GM19035 (cell line): ENCODE measurements around the gene ELANE.
"Not testable (repeated sequence)": the region's sequence is repeated elsewhere in the genome, so short reads cannot be mapped to it uniquely, and the experiment has no call there.

Experiments used
- ATAC-seq: cut with Tn5 transposase; IDR thresholded peaks from one replicate; pipeline ENCODE4 v1.9.1; 2021; ENCODE audit not compliant: unreplicated experiment

The ELANE gene

DNA sequence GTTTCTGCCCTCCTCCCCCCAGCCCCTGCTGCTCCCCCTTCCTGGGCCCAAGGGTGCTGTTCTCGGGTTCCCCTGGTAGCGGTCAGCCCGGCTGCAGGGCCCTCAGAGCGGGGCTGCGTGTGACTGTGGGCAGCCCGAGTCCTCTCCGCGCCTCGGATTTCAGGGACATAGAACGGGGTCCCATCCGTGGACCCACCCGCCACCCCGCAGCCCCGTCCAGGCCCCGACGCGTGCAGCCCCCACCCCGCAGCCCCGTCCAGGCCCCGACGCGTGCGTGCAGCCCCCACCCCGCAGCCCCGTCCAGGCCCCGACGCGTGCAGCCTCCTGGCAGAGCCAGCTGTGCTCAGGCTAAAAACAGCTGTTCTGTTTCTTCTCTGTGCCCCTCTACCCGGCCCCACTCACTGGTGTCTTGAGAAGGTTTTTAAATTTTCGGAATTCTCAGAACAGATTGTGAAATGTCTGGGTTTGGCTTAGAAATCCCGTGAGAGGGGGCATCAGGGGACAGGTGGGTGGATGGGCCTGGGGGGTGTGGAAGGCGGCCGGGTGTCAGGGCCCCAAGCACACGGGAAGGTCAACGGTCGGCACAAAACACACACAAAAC, 16.8 kb upstream of the ELANE start:
- no peak for ATAC-seq

DNA sequence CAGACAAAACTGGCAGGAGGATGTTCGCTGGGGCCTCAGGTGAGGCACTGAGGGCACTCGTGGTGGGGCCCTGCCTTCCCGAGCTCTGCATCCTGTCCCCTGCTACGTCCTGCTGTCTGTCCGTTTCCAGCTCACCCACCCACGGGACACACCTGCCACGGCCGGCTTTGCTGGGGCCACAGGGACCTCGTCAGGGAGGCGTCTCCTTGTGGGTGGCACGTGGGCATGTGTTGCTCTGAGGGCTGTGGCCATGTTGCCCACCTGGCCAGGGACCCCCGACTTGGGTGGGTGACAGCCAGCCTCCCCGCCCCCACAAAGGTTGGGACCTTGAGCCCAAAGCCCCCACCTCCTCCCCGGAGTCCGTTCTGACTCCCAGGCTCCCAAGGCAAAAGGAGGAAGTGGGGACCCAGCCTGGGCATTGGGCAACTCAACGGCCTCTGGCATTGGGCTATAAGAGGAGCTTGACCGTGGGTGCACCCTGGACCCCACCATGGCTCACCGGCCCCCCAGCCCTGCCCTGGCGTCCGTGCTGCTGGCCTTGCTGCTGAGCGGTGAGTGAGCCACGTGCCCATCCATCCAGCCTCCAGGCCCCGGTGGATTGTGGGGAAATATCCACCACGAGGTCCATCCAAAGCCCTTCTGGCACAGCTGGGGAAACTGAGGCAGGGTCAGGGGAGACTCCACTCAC, 11.4 kb upstream of the ELANE start, which contains the start of gene PRTN3:
Gene PRTN3 (plus strand): TSS at position 481 of the 688 bp plus-strand sequence. CDS start 10 bp downstream, at position 491.
- ATAC-seq = no peak

DNA sequence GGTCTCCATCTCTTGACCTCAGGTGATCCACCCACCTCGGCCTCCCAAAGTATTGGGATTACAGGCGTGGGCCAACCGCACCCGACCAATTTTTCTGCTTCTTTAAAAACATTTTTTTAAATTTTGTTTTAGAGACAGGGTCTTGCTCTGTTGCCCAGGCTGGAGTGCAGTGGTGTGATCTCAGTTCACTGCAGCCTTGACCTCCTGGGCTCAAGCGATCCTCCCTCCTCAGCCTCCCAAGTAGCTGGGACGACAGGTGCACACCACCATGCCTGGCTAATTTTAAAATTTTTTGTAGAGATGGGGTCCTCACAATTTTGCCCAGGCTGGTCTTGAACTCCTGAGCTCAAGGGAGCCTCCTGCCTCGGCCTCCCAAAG, 9.3 kb upstream of the ELANE start:
- ATAC-seq = not testable (repeated sequence)

DNA sequence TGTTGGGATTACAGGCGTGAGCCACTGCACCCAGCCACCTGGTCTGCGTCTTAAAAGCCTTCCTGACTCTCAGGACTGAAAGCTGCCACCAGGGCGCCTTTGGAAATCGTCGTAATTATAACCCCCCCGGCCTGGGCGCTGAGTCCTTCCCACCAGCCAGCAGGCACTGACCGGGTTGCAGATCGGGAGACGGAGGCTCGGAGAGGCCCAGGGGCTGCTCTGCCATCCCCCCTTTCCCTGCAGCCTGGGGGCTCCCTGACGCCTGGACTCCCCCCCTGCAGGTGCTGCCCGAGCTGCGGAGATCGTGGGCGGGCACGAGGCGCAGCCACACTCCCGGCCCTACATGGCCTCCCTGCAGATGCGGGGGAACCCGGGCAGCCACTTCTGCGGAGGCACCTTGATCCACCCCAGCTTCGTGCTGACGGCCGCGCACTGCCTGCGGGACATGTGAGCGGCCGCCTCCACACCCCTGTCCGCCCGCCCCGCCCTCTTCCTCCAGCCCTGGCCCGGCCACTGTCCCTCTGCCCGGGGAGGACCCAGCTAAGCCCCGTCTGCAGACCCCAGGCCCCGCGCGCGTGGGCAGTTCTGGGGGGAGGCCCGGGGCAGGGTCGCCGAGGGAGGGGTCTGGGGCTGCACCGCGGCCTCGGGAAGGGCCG, 8.8 kb upstream of the ELANE start:
- ATAC-seq = no peak

DNA sequence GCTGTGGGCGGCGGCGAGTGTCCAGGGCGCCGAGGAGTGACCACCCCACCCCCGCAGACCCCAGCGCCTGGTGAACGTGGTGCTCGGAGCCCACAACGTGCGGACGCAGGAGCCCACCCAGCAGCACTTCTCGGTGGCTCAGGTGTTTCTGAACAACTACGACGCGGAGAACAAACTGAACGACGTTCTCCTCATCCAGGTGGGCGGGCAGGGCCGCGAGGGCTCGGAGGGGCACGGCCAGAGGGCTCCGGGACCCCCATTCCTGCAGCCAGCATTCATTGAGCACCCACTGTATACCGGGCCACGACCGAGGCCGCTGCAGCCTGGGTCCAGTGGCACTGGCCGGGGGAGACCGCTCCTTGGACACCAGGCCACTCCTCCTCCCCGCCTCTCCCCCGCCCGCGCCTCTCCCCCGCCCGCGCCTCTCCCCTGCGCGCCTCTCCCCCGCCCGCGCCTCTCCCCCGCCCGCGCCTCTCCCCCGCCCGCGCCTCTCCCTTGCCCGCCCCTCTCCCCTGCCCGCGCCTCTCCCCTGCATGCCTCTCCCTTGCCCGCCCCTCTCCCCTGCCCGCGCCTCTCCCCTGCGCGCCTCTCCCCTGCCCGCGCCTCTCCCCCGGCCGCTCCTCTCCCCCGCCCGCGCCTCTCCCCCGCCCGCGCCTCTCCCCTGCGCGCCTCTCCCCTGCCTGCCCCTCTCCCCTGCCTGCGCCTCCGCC, 8.1 kb upstream of the ELANE start:
- ATAC-seq = no peak

DNA sequence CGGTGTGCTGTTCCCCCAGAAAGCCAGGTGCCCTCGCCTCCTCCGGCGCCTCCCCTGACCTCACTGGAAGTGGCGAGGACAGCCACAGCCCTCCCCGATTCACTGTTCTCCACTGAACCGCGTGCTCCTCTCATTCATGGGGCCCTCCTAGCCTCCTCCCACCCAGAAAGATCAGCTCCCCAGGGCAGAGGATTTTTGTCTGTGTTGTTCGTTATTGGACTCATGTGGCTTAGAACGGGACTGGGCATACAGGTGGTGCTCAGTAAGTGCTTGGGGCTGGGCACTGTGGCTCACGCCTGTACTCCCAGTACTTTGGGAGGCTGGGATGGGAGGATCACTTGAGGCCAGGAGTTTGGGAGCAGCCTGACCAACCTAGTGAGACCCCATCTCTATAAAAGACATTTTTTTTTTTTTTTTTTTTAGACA, 7.5 kb upstream of the ELANE start:
- no peak for ATAC-seq

DNA sequence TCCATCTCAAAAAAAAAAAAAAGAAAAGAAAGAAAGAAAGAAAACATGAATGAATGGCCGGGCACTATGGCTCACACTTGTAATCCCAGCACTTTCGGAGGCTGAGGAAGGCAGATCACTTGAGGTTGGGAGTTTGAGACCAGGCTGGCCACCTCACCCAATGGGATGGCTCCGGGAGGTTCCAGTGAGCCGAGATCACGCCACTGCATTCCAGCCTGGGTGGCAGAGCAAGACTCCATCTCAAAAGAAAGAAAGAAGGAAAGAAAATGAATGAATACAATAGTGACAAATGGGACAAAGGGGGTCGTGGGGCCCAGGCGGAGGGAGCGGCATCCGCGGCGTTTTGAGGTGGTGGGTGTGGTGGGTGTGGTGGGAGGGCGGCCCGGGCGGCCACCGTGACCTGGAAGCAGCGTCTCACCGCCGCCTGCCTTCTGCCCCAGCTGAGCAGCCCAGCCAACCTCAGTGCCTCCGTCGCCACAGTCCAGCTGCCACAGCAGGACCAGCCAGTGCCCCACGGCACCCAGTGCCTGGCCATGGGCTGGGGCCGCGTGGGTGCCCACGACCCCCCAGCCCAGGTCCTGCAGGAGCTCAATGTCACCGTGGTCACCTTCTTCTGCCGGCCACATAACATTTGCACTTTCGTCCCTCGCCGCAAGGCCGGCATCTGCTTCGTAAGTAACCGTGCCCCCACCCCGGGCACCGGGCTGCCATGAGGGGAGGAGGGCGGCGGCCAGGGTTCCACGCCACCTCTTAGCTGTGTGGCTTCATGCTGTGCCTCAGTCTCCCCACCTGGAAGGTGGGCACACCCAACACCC, 6.2 kb upstream of the ELANE start:
- ATAC-seq = no peak

DNA sequence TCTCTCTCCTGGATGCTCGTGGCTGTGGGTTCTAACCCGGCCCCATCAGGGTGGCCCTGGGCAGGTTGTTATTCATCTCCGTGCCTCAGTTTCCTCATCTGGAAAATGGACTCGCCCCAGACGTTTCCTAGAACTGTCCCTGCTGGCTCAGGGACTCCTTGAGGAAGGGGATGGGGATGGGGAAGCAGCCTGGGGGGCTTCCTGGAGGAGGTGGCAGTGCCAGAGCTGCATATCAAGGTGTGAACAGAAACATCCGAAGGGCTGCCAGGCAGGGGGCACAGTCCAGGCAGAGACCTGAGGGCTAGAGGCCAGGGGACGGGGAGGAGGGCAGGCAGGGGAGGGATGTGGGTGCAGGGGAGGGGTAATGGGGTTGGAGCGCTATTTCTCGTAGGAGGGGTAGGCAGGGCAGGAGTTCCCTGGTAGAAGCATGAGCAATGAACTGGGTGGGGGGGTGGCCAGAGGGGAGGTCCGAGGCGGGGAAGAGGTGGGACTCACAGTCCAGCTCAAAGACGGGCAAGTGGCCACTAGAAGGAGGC, 3.6 kb upstream of the ELANE start:
- ATAC-seq = no peak

DNA sequence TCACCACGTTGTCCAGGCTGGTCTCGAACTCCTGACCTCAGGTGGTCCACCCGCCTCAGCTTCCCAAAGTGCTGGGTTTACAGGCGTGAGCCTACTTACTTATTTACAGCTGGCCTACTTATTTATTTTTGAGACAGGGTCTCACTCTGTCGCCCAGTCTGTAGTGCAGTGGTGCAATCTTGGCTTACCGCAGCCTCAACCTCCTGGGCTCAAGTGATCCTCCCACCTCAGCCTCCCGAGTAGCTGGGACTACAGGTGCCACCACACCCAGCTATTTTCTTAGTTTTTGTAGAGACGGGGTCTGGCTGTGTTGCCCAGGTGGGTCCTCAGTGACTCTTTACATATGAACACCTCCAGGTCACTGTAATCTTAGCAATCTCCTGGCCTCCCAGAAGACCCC, 2.9 kb upstream of the ELANE start:
- not testable (repeated sequence) for ATAC-seq

DNA sequence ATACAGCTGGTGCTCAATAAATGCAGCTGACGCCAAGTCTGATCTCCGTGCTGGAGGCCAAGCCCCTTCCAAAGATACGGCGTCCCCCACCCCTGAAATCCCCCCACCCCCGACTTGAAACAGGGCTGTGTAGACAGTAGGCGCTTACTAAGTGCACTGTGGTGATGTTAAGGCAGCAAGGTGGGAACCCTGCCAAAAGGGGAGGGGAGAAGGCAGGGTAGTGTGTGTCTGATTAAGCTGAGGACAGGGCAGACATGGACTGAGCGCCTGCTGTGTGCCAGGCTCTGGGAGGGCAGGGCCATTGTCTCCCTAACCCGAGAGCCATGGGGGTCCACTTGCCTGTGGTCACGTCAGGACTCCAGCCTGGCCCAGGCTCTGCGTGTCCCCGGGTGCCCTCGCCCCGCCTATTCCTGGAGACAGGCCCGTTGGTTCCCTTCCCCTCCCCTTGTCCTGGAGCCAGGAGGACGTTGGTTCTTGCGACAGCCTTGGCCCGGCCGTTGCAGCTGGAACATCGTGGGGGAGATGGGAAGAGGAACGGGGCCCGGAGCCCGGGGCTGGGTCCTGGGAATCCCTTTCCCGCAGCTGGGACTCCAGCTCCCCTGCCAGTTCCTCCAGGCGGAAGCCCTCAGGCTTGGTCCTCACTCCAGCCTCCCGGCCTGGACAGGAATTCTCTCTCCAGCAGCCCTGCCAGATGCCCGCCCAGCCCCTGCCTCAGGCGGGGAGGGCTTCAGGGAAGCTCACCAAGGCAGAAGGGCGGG, 1.7 kb upstream of the ELANE start:
- ATAC-seq = no peak

DNA sequence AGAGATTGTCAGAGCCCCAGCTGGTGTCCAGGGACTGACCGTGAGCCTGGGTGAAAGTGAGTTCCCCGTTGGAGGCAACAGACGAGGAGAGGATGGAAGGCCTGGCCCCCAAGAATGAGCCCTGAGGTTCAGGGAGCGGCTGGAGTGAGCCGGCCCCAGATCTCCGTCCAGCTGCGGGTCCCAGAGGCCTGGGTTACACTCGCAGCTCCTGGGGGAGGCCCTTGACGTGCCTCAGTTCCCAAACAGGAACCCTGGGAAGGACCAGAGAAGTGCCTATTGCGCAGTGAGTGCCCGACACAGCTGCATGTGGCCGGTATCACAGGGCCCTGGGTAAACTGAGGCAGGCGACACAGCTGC, 1.1 kb upstream of the ELANE start:
- no peak for ATAC-seq

DNA sequence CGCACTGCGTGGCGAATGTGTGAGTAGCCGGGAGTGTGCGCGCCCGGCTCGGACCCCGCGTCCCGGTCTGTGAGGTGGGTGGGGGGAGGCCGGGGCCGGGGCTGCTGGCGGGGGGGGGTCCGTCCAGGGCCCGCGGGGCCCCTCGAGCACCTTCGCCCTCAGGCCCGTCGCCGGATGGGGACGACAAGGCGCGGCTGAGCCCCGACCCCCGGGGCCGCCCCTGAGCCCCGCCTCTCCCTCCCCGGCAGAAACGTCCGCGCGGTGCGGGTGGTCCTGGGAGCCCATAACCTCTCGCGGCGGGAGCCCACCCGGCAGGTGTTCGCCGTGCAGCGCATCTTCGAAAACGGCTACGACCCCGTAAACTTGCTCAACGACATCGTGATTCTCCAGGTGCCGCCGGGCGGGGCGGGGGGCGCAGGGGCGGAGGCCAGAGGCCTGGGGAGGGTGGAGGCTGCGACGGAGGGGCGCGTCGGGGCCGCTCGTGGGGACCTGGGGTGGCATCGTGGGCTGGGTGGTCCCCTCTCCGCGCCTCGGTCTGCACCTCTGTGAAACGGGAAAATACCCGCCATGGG, 997 bp downstream of the ELANE start:
- no peak for ATAC-seq

DNA sequence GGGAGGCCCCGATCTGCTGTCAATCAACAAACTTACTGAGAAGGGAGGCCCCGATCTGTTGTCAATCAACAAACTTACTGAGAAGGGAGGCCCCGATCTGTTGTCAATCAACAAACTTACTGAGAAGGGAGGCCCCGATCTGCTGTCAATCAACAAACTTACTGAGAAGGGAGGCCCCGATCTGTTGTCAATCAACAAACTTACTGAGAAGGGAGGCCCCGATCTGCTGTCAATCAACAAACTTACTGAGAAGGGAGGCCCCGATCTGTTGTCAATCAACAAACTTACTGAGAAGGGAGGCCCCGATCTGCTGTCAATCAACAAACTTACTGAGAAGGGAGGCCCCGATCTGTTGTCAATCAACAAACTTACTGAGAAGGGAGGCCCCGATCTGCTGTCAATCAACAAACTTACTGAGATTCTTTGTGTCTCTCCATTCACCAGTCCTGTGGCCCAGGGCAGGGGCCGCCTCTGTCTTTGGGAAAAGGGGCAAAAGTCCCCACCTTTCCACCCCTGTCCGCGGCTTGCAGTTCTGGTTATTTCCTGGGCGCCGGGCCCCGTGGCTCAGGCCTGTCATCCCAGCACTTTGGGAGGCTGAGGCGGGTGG, 1.6 kb downstream of the ELANE start:
- ATAC-seq = not testable (repeated sequence)

DNA sequence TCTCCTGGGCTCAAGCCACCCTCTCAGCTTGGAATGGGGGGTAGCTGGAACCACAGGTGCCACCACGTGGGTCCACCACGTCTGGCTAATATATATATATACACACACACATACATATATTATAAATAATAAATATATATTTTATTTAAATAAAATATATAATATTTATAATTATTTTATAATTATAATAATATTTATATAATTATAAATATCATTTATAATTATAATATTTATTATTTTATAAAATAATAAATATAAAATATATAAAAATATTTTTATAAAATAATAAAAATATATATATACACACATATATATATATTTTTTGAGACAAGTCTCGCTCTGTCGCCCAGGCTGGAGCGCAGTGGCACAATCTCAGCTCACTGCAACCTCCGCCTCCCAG, 2.4 kb downstream of the ELANE start:
- no peak for ATAC-seq

DNA sequence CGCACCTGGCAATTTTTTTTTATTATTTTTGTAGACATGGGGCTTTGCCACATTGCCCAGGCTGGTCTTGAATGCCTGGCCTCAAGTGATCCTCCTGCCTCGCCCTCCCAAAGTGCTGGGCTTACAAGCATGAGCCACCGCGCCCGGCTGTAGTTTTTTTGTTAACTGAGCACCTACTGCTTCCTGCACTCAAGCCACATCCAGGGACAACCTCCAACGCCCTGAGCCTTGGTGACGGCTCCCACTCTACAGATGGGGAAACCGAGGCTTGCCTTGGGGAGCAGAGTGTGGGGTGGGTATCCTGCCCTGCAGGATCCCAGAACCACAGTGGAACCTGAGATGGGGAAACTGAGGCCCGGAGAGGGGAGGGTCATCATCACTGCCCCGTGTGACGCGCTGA, 3.0 kb downstream of the ELANE start:
- no peak for ATAC-seq

DNA sequence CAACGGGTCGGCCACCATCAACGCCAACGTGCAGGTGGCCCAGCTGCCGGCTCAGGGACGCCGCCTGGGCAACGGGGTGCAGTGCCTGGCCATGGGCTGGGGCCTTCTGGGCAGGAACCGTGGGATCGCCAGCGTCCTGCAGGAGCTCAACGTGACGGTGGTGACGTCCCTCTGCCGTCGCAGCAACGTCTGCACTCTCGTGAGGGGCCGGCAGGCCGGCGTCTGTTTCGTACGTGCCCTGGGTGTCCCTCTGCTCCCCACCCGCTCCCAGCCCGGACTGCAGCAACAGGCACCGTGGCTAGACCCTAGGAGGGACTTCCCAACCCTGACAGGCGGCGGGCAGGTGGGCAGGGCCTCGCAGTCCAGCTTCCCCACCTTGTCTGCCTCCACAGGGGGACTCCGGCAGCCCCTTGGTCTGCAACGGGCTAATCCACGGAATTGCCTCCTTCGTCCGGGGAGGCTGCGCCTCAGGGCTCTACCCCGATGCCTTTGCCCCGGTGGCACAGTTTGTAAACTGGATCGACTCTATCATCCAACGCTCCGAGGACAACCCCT, 3.5 kb downstream of the ELANE start:
- no peak for ATAC-seq

DNA sequence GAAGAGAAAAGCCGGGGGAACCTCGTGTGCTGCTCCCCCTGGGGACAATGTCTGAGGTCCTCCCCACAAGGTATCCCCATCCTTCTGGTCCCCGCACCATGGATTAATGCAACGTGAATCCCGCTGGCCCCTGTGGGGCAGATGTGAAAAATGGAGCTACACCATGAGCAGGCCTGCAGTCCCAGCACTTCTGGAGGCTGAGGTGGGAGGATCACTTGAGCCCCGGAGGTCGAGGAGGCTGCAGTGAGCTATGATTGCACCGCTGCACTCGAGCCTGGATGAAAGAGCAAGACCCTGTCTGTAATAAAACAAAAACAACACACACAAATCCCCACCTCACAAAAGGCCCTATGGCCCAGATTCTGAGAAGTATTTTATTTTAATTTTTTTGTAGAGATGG, 6.2 kb downstream of the ELANE start:
- no peak for ATAC-seq

DNA sequence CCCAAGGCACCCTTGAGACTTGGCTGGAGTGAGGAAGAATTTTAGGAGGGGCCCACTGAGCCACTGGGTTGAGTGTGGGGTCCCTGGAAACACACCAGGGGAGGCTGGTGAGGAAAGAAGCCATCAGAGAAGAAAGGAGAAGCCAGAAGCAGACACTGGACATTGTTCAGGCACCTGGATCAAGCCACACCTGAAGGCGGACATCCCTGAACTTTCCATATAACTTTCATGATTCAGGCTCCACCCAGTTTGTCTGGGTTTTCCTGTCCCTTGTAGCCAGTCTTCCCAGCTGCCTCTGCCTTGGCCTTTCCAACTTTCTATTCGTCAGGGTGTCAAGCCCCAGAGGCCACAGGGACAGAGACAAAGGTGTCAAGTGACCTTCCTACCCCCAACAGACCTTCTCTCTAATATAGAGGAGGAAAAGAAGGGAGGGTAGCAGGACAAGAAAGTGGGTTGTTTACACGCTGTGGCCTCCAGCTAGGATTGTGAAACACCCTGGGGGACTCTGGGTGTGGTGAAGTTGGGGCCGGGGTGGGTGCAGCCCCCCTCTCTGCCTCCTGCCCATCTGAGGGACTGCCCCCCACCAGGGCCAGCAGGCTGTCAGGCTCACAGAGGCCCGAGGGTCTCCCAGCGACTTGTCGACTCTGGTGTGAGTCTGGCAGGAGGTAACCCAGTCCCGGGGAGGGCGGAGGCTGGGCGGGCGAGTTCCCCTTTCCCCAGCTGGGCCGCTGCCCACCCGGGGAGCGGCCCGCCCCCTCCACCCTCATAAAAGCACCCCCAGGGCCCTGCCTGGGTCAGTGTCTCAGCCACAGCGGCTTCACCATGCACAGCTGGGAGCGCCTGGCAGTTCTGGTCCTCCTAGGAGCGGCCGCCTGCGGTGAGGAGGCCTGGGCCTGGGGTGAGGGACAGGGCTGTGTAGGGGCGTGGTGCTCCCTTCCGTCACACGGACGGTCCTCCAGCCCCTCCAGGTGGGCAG, 7.1 kb downstream of the ELANE start, which contains the start of gene CFD:
Gene CFD (plus strand): TSS at position 797 of the 976 bp plus-strand sequence. CDS start 26 bp downstream, at position 823.
- ATAC-seq = no peak
